Skeletal muscle cell (primary cell): ENCODE data around the gene EN2.
"Not testable (repeated sequence)": the region's sequence is repeated elsewhere in the genome, so short reads cannot be mapped to it uniquely, and the experiment has no call there.

Experiments used
- DNase-seq: peaks from one replicate; pipeline ENCODE4 v3.0.0-alpha.2; 2010; ENCODE audit warnings: low read depth
- H3K4me3 ChIP-seq: 2 replicates; pipeline ENCODE4 v1.5.1; 2011; ENCODE audit warnings: low read depth, mild to moderate bottlenecking, control low read depth, low read length, moderate library complexity

The EN2 gene

DNA sequence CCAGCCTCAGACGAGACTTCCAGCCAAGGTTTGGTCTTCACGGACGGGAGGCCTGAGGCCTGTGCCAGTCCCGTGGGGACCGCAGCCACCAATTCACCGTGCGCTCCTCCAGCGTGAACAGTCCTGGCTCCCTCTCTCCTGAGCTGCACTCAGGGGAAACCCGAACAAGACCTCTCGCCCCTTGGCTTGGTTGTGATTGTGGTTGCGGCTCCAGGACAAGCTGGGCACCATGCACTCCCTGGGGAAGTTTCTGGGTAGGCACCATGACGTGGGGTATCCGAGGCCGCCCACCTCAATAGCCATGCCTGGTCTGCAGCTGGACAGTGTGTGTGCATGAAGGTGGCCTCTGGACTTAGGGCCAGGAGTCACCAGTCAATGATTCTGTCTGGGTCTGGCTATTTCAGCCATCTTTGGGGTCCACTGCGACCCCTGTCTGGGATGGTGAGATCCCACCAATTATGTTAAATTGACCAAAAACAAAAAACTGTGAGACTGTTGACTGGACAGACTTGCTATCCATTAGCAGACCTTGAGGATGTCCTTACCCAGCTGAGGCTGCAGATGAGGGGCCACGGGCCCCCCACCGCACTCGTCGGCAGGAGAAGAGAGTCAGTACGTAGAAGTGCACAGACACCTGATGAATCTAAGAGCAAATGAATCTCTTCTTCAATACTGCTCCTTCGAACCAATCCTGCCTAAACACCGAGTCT lies 33.5 kb upstream of the EN2 start:
- H3K4me3 ChIP-seq, result no peak overlapping the region
- no peak for DNase-seq

DNA sequence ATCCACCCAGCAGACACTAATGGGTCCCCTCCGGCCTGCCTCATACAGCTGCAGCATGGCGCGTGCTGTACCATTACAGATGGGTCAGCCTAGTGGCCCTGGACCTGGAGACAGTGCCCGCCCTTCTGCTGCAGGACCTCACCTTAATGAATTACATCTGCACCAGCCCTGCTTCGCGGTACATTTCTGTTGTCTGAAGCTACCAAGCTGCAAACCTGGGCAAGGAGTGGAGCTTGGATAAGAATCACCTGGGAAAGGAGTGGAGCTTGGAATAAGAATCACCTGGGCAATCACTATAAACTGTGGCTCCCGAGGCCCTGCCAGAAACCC lies 33.0 kb upstream of the EN2 start:
- H3K4me3 ChIP-seq, result no peak overlapping the region
- DNase-seq, result no peak

DNA sequence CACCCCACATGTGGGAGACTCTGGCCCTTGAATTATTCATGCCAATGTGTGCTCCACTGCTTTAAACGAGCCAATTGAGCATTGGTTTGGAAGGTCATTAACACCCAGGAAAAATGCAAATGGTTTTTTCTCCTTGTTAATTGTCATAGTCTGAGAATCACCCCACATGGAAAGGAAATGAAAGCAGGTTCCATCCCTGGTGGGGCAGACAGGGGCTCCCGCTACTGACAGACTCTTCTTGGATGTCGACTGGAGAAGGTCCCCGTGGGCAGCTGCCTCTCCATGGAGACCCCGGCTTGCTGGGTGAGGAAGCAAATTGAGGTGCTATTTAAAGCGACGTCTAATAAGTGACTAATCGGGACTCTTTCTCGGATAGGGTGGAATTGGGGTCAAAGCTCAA lies 32.0 kb upstream of the EN2 start:
- no peak overlapping the region for H3K4me3 ChIP-seq
- no peak for DNase-seq

DNA sequence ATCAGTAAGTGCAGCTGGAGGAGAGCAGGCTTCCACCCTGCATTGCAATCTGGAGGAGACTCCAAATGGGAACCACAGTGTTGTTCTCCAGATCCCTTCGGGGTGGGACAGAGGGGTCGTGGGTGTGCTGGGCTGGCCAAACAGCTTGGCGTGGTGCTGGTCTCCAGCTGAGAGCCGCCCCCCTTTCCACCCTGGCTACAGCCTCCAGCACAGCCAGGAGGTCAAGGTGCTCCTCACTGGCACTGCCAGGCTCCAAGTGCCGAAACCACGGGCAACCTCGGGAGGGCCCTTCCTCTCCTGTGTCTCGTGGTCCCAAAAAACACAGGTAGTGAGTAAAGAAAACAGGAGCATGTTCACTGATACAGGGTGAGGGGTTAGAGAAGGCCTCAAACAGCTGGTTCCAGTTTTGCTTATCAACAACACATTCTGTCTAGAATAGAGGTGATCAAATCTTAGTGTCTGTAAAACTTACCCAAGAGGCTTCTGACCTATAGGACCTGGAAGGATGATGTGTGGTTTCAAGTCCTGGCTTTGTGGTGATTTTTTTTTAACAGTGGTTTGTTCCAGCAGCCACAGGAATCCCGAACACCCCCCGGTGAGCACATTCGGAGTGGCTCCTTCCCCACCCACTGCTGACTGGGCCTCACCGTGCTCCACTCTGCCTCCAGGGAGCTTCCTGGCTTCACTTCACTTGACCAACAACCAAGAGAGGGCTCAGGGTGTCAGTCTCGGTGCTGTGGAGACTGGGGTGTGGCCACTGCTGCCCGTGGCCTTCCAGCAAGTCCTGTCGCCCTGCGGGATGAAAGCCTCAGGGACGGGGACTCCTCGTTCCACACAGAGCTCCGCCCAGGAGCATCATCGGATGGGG lies 31.2 kb upstream of the EN2 start:
- no peak for DNase-seq
- H3K4me3 ChIP-seq, result no peak overlapping the region

DNA sequence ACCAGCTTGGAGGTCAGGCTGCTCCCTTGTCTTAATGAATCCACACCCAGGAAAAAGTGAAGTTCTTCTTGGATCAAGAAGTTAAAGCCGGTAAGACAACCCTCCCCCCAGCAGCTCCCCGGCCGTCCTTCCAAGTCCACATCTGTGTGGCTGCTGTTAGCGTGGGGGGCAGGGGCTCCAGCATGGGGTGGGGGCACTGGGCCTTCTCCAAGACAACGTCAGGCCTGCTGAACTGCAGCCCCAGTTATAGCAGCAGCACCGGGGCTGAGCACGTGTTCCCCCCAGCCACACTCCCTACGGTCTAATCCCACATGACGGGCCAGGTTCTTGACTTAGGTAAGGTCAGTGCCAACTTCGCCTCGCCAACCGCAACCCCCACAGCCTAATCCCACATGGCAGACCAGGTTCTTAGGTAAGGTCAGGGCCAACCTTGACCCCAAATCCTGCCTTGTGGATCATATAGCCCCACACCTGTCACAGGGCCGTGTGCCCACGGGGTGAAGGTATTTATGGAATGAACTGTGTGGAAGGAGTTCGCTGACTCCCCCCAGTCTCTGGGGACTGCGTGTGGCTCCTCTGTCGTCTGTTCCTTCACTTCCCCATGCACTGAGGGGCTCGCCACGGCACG lies 30.4 kb upstream of the EN2 start:
- no peak for DNase-seq
- no peak overlapping the region for H3K4me3 ChIP-seq

DNA sequence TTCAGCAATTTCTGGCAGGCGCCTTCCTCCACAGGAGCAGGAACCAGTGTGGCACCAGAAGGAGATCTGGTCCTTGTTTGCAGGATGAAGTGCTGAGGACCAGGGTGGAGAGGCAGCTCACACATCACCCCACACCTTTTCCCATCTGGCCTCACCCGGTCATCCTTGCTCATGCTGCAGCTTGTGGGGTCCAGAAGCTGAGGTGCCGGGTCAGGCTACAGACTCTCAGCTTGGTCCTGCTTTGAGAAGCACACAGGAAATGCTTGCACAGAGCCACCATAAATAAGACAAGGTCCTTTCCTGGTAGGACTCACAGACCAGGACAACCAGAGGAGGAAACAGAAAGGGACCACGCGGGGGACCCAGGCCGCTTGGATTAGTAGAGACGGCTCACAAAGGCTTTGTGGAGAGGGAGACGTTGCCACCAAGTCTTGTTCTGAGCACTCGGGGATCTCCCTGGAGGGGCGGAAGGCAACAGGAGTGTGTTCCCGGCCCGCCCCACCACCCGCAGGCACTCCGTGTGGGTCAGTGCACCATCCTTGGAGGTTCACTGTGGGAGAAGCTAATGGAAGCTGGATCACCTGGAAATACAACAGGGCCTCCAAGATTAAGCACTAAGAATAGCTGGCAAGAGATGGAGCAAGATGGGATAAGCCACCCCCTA lies 29.6 kb upstream of the EN2 start:
- no peak for DNase-seq
- no peak overlapping the region for H3K4me3 ChIP-seq

DNA sequence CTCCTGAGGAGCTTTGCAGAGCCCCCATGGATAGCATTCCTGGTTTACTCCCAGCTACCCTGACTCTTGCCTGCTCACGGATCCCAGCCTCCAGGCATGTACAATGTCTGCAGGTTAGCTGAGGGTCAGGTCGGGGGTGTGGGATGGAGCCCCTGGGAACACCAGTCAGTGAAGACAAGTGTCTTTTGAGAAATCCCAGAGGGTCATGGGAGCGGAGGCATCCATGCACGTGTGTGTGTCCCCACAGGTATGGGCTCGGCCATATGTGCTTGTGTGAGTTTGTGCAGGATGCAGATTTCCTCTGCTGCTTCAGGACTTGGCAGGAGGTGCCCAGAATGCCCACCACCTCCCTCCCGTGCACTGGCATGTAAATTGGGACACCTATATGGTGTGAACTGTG lies 28.3 kb upstream of the EN2 start:
- no peak for DNase-seq
- H3K4me3 ChIP-seq, result no peak overlapping the region

DNA sequence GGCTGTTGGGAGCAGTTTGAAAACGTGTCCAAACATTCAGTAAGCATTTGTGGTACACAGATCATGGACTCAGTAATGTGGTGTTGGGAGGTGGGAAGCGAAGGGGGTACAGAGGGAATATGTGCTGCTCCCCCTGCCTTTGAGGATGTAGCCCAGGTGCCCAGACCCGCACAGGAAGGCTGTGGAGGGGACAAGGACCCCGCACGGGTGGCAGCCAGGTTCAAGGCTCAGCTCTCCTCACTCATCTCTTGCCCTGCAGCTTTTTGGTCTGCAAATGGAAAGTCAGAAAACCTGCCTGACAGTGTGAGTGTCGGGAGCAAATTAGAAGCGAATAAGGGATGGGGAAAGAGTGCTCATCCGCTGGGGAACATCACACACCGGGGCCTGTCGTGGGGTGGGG lies 27.3 kb upstream of the EN2 start:
- H3K4me3 ChIP-seq, result no peak overlapping the region

DNA sequence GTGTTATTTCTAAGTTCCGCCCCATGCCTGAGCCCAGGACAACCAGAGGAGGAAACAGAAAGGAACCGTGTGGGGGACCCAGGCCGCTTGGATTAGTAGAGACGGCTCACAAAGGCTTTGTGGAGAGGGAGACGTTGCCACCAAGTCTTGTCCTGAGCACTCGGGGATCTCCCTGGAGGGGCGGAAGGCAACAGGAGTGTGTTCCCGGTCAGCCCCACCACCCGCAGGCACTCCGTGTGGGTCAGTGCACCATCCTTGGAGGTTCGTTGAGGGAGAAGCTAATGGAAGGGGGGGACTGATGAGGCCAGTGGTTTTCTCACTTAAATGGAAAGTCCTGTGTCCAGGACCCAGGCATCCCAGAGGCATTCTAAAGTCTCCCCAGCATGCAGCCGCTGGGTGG lies 26.7 kb upstream of the EN2 start:
- no peak overlapping the region for H3K4me3 ChIP-seq
- no peak for DNase-seq

More for the DNA sequence above, 27.3 kb upstream of the EN2 start:
- DNase-seq, result no peak

DNA sequence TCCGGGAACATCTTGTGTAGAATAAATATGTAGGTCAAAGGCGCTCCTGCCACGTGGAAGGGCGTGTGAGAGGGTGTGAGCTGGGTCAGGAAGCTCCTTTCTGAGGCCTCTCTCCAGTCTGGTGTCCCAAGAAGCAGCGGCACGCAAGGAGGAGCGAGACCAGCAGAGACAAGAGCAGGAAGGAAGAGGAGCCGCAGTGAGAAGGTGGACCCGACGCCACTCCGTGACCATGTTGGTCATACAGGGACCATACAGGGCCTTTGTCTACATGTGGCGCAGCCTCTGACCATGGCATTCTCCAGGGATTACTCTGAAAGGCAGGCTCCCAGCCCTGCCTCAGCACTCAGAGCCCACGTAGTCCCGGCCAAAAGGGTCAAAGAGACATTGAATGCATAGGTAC lies 26.2 kb upstream of the EN2 start:
- no peak for DNase-seq
- H3K4me3 ChIP-seq, result no peak overlapping the region

DNA sequence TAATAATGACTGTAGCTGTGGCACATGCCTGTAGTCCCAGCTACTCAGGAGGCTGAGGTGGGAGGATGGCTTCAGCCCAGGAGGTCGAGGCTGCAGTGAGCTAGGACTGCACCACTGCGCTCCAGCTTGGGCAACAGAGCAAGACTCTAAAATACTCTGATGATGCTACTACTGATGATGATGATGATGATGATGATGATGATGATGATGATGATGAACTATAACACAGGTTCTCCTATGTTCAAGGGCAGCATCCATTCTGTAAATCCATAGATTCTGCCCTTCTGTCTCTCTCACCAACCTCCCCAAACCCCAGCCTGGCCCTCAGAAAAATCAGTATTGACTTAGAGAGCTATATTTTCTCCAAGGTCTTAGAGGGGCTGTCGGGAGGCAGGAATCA lies 22.8 kb upstream of the EN2 start:
- DNase-seq, result no peak
- no peak overlapping the region for H3K4me3 ChIP-seq

DNA sequence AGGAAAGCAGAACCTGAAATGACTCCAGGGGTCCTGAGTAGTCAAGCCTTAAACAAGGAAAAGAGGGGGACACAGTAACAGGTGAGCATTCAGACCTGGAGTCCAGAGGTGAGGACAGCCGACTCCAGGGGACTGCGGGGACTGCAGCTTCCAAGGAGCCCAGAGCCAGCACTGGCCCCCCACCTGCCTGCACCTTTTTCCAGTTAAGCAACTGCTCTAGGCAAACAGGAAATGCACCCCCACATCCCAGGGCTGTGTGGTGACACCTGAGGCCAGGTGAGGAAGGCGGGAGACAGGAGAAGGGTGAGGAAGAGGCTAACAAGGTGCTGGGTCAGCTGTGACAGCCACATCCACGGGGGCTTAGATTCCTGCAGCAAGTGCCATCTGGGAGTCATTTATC lies 20.1 kb upstream of the EN2 start:
- no peak overlapping the region for H3K4me3 ChIP-seq
- no peak for DNase-seq

DNA sequence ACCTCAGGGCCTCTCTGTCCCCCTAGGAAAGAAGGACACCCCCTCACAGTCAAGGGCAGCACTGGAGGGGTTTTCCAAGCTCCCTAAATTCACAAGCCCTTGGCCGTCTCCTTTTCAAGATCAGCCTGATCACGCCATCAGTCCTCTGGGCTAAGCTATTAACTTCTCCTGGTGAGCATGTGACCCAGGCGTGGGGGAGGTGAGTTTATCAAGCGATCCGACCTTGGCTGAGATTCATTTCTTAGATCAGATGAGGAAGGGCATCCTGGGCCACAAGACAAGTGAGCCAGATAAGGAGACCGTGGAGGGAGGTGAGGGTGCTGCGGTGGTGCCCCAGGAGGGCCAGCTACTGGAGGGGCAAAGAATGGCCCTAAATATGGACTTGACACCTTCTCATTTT lies 19.2 kb upstream of the EN2 start:
- no peak for DNase-seq
- no peak overlapping the region for H3K4me3 ChIP-seq

DNA sequence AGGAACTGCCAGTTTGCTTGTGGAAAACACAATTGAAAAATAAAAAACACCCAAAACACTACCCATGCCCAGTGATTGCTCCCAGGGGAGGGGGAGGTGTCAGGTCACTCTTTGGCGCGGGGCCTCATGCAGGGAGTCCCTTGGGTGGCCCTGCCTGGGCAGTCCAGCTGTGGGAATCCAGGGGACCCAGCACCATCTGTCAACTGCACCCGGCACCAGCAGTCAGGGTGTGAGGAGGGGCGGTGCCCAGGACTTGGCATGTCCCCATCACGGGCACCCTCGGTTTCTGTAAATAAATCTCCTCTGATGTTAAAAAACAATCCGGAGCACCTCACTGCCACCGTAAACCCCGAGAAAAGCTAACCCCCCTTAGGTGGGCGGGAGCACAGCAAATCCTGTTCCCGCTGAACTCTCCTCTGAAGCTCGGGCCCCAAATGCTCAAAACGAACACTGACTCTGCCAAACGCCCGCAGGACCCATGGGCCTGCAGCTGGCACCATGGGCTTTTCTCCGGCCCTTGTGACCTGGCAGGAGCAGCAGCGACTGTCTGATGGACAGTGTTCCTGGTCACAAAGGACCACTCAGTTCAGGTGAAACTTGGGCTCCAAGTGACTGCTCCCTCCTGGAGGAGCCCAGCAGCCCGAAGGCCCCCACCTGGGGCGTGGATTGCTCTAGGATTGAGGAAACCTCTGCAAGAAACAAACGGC lies 18.5 kb upstream of the EN2 start:
- DNase-seq, result no peak
- H3K4me3 ChIP-seq, result no peak overlapping the region

DNA sequence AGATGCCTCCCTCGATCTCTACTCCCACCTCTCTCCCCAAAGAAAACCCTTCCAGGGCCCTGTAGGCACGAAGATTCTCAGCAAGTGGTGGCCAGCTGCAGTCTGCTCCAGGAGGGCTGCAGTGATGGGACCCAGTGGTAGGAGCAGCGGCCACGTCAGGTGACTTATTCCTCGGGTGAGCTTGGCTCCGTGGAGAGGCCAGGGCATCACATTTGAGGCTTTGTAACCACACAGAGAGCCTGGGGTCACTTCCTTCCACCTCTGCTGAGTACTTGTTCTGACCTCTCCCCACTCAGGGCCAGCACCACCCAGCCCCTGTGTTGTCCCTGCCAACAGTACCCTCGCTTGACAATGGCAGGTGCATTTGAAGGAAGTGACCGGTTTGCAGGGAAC lies 17.9 kb upstream of the EN2 start:
- H3K4me3 ChIP-seq, result no peak overlapping the region
- no peak for DNase-seq

DNA sequence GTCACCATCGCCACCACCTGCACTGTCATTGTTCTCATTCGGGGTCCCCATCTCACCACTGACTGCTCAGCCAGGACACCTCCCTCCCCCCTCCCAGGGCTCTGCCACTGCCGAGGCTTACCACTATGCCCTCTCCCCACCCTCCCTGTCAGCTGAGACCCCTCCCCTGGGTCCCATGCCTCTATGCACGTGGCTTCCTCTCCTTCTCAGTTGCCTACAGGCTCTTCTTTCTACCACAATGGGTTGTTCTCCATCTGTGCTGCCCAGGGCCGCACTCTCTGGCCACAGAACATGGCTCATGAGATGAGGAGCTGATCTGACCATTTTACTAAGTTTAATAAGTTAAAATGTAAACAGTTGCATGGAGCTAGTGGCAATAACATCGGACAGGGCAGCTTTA lies 16.1 kb upstream of the EN2 start:
- no peak overlapping the region for H3K4me3 ChIP-seq
- no peak for DNase-seq

DNA sequence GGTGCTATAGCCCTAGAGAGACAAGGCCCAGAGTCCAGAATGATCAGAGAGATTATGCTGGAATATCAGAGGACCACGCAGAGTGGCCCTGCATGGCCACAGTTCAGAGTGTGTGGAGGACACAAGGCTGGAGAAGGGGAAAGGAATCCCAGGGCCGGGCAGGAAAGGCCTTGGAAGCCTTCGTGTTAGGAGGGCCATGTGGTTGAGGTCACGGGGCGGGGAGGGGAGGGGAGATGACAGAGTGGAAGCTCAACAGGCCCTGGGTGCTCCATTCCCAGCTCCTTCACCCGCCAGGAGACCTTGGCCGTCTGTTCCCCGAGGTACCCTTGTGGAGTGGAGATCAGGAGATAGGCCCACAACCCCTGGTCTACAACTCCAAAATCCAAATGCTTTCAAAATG lies 13.2 kb upstream of the EN2 start:
- H3K4me3 ChIP-seq, result no peak overlapping the region
- no peak for DNase-seq

DNA sequence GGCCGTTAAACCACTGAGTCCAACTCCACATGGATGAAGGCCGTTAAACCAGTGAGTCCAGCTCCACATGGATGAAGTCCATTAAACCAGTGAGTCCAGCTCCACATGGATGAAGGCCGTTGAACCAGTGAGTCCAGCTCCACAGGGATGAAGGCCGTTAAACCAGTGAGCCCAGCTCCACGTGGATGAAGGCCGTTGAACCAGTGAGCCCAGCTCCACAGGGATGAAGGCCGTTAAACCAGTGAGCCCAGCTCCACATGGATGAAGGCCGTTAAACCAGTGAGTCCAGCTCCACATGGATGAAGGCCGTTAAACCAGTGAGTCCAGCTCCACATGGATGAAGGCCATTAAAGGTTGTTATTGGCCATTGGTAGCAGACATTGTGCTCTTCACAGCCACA lies 12.3 kb upstream of the EN2 start:
- DNase-seq, H3K4me3 ChIP-seq: not testable (repeated sequence)

DNA sequence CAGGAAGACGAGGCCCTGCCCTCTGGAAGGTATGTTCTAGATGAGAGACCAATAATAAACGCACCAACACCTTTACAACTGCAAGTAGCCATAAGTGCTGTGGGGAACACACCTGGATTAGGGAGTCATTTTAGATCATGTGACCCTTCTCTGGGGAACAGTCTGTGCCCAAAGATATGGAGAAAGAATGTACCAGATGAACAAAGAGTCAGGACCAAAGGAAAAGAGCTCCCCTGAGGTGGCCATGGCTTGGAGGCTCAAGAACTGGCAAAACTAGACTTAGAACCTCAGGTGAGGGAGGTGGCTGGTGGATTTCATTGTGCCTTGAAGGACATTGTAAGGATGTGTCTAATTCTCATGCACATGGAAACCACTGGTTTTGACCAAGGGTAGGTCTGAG lies 10.3 kb upstream of the EN2 start:
- DNase-seq, result no peak

DNA sequence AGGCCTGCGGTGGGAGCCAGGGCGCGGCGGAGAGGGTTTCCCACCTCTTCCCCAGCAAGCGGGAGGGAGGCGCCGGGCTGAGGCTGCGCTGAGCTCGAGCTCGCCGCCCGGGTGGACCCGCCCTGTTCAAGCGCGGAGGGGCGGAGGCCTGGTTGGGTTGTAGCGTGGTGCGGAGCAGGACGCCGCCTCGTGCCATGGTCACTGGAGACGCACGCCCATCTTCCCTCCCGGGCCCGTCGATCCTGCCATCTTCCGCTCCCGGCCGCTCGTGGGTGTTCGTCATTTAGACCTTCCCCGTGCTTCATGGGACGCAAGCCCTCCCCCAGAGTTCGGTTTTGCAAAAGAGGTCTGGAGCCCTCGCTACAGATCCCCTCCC lies 9.3 kb upstream of the EN2 start:
- DNase-seq, result no peak
- H3K4me3 ChIP-seq, result no peak overlapping the region

More for the DNA sequence above, 10.3 kb upstream of the EN2 start:
- no peak overlapping the region for H3K4me3 ChIP-seq
